ENCODE data around the gene EIF5.

The EIF5 gene
- total RNA-seq: 346 to 1,024 reads per million in 2 donors

DNA sequence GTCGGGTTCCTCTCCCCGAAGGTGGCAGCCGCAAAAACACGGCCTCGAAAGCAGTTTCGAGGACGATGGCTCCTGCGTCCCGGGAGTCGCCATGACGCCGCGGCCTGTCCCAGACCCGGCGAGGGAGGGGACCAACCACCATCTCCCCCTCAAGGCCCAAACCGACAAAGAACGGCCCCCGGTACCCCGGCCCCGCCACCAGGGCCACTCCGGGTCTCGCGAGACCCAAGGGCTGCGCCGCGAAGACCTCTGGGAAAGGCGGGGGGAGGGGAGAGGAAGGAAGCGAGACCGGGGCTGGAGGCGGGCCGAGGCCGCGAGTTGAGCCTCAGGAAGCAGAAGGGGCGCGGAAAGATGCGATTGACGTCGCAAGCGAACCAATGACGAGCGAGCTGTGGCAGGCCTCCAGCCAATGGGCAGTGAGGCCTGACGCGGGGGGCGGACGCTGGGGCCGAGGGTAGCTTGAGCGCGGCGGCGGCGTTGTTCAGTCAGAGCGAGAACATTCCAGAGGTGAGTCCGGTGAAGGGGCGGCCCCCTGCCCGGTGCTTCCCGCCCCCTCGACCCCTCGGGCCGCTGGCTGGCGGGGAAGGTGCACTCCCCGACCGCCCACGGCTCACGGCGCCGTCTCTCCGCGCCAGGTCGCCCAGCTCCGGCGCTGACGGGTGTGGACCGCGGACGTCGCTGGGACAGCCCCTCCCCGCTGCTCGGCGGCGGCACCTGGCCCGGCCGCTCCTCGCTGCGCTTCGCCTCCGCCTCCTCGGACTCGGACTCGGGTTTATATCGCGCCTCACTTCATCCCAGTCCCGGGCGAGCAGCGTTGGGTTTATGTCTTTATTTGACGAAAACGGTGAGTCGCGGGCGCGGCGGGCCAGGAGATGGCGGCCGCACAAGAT is at the start of gene EIF5:
TSS of gene EIF5 (plus strand) at position 484 of the 890 bp plus-strand sequence. CDS start 1,624 bp downstream, outside the sequence.
- DNase-seq: peak; percentile 98

DNA sequence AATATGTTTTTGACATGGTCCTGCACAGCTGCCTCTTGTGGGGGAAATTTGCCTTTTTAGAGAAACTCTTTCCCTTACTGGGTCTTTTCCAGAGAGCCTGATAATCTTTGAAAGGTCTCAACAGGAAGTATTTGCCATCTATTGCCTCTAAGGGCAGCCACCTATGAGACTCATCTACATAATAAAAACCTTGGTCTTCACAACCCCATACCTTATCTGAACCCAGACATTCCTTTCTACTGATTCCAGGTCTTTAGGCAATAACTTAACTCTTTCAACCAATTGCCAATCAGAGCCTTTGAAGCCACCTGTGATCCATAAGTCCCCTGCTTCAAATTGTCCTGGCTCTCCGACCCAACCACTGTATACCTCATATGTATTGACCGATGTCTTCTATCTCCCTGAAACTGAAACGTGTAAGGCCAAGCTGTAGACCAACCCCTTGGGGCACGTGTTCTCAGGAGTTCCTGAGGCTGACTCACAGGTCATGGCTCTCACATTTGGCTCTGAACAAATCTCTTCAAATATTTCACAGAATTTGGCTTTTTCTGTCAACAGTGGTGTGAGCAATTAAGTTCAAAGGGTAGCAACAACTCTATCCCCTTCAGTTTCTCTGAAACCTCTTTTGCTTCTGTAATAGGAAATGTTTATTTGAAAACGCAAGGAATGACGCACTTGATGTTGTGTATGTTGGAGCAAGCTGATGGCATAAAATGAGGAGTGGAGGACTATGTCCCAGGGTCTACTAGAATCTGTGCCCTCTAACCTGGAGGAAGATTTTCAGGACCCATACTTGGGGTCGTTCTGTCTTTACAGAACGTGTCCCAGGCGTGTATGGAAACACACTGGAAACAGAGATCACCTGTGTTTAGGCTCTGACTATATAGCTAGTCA is 49.2 kb upstream of the EIF5 start:
- no peak for DNase-seq

DNA sequence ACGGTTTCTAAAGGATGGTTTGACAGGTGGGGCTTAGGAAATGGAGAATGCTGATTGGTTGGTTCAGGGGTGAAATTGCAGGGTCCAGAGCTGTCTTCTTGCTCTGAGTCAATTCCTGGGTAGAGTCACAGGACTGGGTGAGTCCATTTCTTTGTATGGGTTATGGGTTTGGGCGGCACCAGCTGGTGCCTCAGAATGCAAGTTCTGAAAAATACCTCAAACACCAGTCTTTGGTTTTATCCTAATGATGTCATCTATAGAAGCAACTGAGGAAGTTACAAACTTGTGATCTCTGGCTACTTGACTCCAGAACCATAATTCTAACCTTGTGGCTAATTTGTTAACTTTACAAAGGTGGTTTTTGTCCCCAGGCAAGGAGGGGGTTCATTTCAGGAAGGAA is 47.6 kb upstream of the EIF5 start:
- DNase-seq: no peak

DNA sequence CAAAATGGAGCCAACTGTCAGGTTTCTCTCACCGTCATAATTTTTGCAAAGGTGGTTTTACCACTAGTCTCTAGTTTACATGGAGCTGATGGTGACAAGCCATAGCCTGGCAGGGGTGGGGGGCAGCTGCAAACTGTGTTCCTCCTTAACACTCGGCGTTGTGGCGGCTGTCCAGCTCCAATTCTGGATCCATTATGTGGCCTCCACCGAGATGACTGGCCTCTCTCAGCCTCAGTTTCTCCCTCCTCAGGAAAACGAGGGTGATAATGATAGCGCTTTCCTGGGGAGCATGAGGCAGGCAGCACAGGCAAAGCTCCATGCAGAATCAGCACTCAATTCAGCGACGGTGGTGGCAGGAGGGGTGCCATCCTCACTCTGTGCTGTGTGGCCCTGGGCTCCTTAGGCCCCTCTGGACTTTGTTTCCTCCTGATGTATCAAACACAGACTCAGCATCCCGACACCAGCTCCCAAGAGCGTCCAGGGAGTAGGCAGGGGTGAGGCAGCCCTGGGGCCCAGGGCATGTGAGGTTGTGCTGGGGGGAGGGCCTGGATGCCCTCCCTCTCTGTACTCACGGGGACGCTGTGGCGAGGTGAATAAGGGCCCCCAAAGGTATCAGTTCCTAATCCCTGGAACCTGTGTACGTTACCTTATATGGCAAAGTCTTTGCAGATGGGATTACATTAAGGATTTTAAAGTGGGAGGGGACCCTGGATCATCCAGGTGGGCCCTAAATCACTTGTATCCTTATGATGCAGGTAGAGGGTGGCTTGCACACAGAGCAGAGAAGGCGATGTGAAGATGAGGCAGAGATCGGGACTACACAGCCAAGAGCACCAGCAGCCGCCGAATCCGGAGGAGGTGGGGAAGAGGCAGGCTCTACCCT is 46.8 kb upstream of the EIF5 start:
- DNase-seq: no peak

DNA sequence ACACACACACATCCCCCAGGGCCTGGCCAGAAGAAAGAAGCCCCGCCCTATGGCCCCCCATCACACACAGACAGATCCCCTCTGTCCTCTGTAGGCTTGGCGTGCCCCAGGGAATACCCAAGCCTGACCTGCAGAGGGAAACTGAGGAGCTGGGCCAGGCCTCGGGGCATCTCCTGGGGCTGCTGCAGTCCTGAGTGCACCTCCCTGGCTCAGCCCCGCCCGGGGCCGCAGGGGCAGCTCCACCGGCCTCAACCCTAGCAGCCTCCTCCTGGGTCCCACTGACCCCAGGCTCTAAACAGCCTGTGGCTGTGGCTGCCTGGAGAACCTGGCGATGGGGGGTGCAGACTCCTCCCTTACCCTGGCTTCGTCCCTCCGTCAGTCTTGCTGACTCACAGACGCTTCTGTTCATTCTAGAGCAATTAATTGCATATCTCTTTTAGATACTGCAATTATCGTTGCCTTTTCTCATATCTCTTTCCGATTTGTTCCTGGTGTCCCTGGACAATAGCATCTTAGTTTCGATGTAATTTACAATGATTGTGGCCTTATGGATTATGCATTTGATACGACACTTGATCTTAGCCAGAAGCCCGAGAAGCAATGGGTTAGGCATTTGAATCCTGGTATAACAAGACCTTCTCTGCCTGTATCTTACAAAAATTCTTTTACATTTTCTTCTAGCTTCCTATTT is 45.8 kb upstream of the EIF5 start:
- no peak for DNase-seq

DNA sequence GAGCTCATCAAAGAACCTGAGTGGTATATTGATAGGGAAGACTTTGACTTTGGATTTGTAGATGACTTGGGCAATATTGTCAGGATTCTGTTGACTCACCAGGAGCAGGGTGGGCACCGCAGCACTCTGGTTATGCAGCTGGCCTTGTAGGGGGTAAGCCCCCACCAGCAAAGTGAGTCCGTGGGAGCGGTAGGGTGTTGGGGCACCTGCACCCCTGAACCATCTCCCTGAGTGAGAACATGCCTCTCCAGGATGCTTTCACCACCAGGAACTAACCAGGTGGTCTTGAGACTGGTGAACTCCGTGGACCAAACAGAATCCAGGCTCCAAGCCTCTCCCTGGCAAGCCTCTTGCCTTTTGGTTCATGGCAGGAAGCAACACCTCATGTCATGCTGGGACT is 44.0 kb upstream of the EIF5 start:
- no peak for DNase-seq

DNA sequence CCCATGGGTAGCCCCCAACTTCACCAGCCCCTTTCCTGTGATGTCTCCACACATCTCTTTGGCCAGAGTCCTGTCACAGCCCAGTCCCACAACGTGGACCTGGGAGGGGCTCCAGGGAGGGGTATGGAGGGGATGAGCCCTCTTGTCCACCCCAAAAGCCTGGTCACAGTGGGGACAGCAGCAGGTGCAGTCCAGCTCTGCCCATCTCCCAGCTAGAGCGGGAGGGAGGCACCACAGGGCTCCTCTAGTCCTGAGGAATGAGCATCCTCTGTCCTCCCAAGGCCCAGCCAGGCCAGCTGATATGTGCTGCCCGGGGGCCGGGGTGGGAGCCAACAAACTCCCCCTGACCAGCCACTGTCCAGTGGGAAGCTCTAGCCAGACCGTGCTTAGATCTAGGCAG is 43.5 kb upstream of the EIF5 start:
- no peak for DNase-seq

DNA sequence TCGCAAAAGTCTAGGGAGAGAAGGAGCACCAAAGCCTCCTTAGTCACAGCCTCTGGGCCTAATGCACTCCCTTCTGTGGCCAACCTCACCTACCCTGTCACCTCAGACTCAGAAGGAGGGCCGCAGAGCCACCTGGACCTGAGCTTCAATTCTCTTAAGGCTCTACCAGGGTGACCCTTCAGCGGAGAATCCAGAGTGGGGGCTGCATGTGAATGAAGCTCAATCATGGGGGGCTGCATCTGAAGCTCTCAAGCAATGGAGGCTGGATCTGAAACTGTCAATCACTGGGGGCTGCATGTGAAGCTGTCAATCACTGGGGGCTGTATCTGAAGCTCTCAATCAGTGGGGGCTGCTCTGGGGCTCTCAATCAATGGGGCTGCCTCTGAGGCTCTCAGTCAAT is 43.1 kb upstream of the EIF5 start:
- no peak for DNase-seq

DNA sequence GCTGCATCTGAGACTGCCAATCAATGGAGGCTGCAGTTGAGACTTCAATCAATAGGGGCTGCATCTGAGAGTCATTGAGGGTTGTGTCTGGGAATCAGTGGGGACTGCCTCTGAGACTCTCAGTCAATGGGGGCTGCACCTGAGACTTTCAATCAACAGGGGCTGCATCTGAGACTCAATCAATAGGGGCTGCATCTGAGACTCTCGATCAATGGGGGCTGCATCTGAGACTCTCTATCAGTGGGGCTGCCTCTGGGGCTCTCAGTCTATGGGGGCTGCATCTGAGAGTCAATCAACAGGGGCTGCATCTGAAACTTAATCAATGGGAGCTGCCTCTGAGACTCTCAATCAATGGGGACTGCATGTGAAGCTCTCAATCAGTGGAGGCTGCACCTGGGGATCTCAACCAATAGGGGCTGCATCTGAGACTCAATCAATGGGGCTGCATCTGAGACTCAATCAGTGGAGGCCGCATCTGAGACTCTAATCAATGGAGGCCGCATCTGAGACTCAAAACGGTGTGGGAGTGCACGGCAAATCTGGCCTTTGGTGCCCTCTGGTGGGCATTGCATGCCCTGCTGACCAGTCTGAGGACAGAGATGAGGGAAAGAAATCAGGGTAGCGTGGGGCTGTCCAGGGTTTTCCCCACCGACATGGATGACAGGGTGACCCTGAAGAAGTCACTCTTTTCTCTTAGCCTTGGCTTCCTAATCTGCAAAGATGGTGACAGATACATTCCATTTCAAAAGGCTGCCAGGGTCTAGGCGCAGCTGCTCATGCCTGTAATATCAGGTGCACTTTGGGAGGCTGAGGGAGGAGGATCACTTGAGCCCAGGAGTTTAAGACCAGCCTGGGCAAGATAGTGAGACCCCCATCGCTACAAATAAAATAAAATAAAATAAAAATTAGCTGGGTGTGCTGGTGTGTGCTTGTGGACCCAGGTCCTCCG is 41.3 kb upstream of the EIF5 start:
- peak; percentile 65 for DNase-seq

DNA sequence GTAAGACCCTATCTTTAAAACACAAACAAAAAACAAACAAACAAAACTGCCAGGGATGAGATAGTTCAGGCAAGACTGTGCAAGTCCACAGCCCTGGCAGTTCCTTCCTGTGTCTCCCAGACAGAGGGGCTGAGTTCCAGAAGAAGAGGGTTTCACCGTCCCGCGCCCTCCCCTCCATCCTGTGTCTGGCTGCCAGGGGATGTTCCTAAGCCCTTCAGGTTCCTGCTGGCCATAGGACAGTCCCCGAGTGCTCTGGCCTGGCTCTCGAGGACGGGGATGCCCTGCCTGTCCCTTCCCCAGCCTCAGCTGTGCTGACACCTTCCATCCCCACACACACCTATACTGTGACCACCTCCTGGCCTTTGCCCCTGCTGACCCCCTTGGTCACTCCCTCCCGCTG is 40.6 kb upstream of the EIF5 start:
- DNase-seq: no peak

DNA sequence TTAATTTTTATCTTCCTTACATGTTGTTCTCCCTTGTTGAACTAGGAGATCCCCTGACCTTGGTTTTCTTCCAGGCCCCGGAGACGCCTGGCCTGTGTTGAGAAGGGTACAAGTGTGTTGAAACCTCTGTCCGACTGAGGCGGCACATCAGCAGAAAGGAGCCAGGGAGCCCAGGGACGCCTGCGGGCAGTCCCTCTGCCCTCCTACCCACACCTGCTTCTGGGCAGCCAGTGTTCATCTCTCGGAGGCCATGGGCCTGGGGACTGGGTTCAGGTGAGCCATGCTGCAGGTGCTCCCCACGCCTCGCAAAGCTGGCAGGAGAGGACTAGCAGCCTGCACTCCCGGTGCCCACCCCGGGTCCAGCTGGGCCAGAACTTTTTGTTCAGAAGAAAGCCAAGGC is 39.9 kb upstream of the EIF5 start:
- DNase-seq: no peak

DNA sequence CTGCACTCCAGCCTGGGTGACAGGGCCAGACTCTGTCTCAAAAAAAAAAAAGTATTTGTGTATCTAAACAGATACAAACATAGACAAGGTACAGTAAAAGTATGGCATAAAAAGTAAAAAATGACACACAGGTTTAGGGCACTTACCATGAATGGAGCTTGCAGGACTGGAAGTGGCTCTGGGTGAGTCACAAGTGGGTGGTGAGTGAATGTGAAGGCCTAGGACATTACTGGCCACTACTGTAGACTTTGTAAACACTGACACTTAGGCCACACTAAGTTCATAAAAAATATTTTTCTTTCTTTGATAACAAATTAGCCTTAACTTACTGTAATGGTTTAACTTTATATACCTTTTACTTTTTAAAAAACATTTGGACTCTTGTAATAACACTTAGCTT is 38.0 kb upstream of the EIF5 start:
- DNase-seq: no peak

DNA sequence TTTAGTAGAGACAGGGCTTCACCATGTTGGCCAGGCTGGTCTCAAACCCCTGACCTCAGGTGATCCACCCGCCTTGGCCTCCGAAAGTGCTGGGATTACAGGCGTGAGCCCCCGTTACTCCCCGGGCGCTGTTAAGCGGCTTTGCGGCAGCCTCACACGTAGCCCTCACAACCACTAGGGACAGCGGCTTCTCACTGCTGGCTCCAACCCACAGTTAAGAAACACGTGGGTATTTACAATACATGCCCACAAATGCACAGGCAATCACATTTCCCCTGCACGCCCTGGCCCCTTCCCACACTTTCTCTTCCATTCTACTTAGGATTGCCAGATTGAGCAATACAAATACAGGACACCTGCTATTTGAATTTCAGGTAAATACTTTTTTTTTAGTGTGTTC is 37.0 kb upstream of the EIF5 start:
- DNase-seq: no peak

DNA sequence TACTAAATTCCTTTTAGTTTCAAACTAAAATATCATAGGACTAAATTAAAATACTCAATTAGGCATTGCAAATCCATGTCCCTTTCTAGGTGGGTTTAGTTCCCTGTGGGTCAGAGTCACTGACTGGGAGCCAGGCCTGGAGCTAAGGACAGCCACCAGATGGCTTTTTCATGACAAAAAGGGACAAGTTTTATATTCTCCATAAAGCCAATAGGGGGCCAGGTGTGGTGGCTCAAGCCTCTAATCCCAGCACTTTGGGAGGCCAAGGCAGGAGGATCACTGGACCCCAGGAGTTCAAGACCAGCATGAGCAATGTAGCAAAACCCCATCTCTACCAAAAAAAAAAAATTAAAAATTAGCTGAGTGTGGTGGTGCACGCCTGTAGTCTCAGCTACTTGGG is 35.4 kb upstream of the EIF5 start:
- DNase-seq: no peak

DNA sequence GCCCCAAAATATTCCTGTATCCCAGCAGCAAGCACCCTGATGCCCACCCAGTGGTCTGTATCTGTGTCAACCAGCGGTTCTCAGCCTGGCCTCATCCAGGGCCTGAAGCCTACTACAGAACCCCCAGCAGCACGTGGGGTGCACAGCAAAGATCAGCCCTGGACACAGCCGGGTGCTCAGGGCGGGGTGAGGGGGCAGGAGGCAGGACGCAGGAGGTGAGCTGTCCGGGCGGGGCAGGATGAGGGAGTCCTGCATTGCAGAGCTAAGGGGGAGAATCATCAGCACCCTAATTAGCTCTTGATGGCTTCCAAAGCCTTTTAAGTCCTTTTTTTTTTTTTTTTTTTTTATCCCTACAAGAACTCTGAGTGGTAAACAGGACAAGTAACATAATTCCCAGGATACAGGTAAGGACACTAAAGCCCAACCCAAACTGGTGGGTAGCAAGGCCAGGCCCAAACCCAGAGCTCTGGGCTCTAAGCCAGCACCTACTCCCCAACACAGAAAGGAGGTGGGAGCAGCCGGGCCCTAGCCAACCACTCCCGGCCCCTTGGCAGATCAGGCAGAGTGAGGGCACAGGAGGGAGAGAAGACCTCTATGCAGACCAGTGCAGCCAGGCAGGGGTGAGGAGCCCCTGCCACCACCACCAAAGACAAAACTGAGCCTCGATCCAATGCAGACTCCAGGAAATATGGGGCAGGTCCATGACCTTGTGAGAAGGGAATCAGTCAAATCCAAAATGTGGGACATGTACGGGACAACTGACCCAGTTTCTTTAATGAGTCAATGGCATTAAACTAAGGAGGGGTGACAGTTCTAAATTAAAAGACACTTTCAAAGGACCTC is 32.3 kb upstream of the EIF5 start:
- no peak for DNase-seq

DNA sequence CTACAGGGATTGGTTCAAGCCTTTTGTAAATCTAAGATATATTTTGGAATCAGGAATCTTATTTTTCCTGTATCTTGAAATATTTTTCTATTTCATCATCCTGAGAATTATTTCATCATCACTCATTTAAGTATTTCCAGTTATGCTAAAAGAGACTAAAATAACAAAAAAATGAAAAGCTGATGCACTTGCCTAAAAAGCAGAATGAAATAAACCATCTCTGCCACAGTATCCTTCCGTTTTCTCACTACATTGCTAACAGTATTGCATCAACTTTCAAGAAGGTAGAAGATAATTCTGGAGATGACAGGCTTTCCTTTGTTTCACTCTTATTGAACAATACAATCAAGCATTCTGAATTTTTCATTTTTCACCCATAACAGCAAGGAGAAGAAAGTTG is 31.1 kb upstream of the EIF5 start:
- no peak for DNase-seq

DNA sequence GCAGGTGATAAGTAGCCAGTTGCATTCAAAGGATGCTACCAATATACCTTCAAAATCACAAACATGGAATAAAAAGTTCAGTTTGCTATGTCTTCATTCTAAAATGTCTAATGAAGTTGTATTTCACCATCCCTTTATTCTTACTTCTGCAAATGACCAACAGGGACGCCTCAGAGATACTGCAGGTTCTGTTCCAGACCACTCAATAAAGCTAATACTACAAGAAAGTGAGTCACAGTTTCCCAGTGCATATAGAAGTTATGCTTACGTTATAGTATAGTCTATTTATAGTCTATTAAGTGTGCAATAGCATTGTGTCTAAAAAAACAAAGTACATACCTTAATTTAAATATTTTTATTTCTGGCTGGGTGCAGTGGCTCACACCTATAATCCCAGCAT is 29.3 kb upstream of the EIF5 start:
- DNase-seq: no peak

DNA sequence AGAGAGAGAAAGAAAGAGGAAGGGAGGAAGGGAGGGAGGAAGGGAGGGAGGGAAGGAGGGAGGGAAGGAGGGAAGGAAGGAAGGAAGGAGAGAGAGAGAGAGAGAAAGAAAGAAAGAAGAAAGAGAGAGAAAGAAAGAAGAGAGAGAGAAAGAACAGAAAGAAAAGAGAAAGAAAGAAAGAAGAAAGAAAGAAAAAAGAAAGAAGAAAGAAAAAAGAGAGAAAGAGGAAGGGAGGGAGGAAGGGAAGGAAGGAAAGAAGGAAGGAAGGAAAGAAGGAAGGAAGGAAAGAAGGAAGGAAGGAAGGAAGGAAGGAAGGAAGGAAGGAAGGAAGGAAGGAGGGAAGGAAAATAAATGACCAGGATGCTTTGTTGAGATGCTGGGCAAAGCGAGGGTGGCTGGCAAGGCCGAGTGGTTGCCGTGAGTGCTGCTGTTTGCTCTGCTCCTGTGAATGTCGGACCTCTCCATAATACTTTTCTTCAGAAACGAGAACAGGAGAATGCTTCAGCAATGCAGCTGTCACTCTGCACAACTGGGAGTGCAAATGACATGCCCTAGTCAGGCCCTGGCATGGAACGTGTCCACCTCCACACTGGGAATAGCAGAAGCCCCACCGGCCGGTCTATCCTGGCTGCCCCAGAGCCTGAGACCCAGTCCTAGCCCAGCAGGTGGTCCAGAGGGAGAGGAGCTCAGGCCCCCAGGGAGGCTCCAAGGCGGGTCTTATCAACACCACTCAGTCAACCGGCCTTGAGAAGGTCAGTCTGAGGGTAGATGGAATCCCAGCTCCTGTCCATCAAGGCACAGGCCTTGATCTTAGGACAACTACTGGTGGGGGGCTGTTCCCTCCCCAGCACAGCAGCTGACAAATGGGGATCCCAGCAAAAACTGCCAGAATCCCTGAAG is 25.1 kb upstream of the EIF5 start:
- DNase-seq: no peak

DNA sequence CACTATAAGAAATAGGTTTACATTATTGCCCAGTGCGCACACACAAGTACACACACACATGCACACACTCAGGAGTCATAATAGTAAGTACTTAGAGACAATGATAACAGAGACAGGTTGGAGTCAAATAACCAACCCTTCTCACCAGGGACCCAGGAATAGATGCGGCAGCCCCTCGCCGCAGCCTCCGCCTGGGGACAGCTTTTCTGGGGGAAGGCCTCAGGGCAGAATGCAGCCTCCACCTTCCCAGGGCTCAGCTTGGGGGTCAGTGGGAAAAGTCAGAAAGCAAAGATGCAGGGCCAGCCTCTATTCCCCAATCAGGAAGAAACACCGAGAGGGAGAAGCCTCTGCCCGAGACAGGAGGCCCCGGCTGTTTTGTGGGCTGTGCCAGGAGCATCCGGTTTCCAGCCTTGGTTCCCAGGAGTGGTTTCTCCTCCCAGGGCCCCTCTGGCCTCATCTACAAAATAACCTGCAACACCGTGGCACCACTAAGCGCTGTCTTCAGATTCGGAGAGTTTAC is 23.4 kb upstream of the EIF5 start:
- no peak for DNase-seq
